Measurements from ENCODE around the gene HM13. TPM values are rescaled to one million over a fixed set of nuclear protein-coding genes. Genes with fewer than 3 reads are reported as not detected.
A peak's percentile ranks its signal among the peaks of the same experiment; 100 is the strongest.

Gene HM13
- total and polyA plus RNA-seq, 9 of the 15 experiments (the other 6 are each of a cell fraction or from before 2014, with no cell fraction given): 7.7 to 136 (median 74.5) TPM

GRCh38 chr20:31608251-31608945, 94.2 kb downstream of the HM13 start (continued):
- TF ChIP-seq CTCFL (IDR thresholded peaks at IDR 0.05; ENCODE audit: borderline replicate concordance, insufficient read depth, low read depth, low read length, poor library complexity, severe bottlenecking) (no peak), TEAD4 (IDR thresholded peaks at IDR 0.05; ENCODE audit: low read length) (peak; percentile 37; the same call in 1 of the 2 replicates), TEAD4 (CRISPR knock-in tag; IDR thresholded peaks at IDR 0.05; ENCODE audit: borderline replicate concordance) (no peak), ZNF197 (CRISPR knock-in tag; IDR thresholded peaks at IDR 0.05; ENCODE audit: low read depth) (no peak), RAD21 (CRISPR knock-in tag; conservative IDR thresholded peaks at IDR 0.05 in 1 of 2, IDR thresholded peaks at IDR 0.05 in 1 of 2) (no peak), CREBBP (IDR thresholded peaks at IDR 0.05; ENCODE audit: low read depth, low read length) (no peak), TOE1 (IDR thresholded peaks at IDR 0.05; ENCODE audit: borderline replicate concordance) (no peak), TOE1 (CRISPR knock-in tag; IDR thresholded peaks at IDR 0.05; ENCODE audit: borderline replicate concordance, low read depth) (no peak), MBD1 (CRISPR knock-in tag; IDR thresholded peaks at IDR 0.05) (no peak), ZNF444 (CRISPR knock-in tag; IDR thresholded peaks at IDR 0.05) (no peak), FOXK1 (CRISPR knock-in tag; IDR thresholded peaks at IDR 0.05; ENCODE audit: borderline replicate concordance) (no peak), ZNF639 (CRISPR knock-in tag; conservative IDR thresholded peaks at IDR 0.05 in 1 of 2, IDR thresholded peaks at IDR 0.05 in 1 of 2) (0 out of 4 replicates have a peak, but pooled peaks of 1 of the 2 experiments have one; percentile 12), HSF4 (CRISPR knock-in tag; IDR thresholded peaks at IDR 0.05; ENCODE audit: borderline replicate concordance) (no peak), ZNF695 (CRISPR knock-in tag; IDR thresholded peaks at IDR 0.05) (no peak), ZNF551 (CRISPR knock-in tag; IDR thresholded peaks at IDR 0.05) (no peak), VEZF1 (CRISPR knock-in tag; IDR thresholded peaks at IDR 0.05) (peak; percentile 91), SPI1 (IDR thresholded peaks at IDR 0.05; ENCODE audit: borderline replicate concordance, low read depth, low read length) (no peak), ZZZ3 (IDR thresholded peaks at IDR 0.05) (no peak)
